Right cardiac atrium (tissue), 5 donors: ENCODE data around the gene SH3BP1. TPM values are rescaled to one million over a fixed set of nuclear protein-coding genes. Genes with fewer than 3 reads are reported as not detected.
"Not testable (repeated sequence)": the region's sequence is repeated elsewhere in the genome, so short reads cannot be mapped to it uniquely, and the experiment has no call there.

Experiments
- ATAC-seq, 2 donors: fragments of 200-7000 bp; cut with Tn5 transposase; one replicate each; pipeline versions ENCODE4 v1.8.0 to v1.9.1; 2020; ENCODE audit warnings: moderate library complexity in 2 of 2, mild to moderate bottlenecking in 1 of 2
- DNase-seq, 3 donors: peaks; one replicate each; pipeline ENCODE4 v3.0.0-alpha.2; 2020
- H3K27ac ChIP-seq: one replicate; pipeline ENCODE4 v1.5.1; 2013; ENCODE audit warnings: mild to moderate bottlenecking, low read length, control low read depth, moderate library complexity
- H3K27me3 ChIP-seq: one replicate; pipeline ENCODE4 v1.6.1; 2013; ENCODE audit not compliant: control insufficient read depth, insufficient read depth
- H3K4me1 ChIP-seq: one replicate; pipeline ENCODE4 v1.6.1; 2013; ENCODE audit warnings: low read length; ENCODE audit not compliant: control insufficient read depth, insufficient read depth
- H3K4me3 ChIP-seq: one replicate; pipeline ENCODE4 v1.5.1; 2013; ENCODE audit warnings: low read length, control low read depth
- H3K9me3 ChIP-seq: one replicate; pipeline ENCODE4 v1.6.1; 2013; ENCODE audit warnings: low read length; ENCODE audit not compliant: control insufficient read depth
- WGBS: extraction: QIAGEN DNeasy Blood & Tissue Kit; methylation state at CpG from one replicate; pipeline ENCODE4 v1.1.7; 2013; 5-methylcytosine and 5-hydroxymethylcytosine counted together
- intact Hi-C, 4 donors: fragments of 100-400 bp; cut with DNase I; formaldehyde crosslinking; loops; one replicate each; pipeline versions ENCODE4 v1.11.0 to v1.14.0; 2022 to 2023
- polyA plus RNA-seq: library from polyadenylated mRNA; stranded (reverse); fragments of 200-250 nt; gene quantifications from one replicate; pipeline ENCODE4 v1.2.3, GENCODE V29; 2013
- total RNA-seq, 4 donors: library from RNA; stranded (reverse); fragmentation: NEBNext Ultra II Directional; extraction: Animal tissue kit (Norgen Biotek cat#: 25700); gene quantifications; one replicate each; pipeline ENCODE4 v1.2.1, GENCODE V29; 2021
- donor health status: healthy with polysubstance abuse.
- donor health status: DM: no; HTN: yes; CAD: no.
- donor health status: DM: no; HTN: no; CAD: no.
- donor health status: DM: no; HTN: yes; CAD: no; lungs with severe emphysema.
- donor health status: DM: yes; HTN: yes; CAD: no.

SH3BP1 gene
- total and polyA plus RNA-seq, 5 donors = 1.4 to 4.8 (median 2.9) TPM

DNA sequence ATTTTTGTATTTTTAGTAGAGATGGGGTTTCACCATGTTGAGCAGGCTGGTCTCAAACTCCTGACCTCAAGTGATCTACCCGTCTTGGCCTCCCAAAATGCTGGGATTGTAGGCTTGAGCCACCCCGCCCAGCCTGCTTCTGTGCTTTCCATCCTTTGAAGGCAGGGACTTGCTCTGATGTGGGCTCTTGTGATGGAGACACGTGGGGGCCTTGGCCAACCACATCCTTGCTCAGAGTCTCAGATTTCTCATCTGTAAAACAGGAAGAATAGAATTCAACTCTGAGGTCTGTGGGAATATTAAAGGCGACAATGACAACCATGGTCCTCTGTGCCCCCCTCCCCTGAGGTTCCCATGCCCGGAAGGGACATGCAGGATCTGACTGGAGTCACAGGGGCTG, 34.6 kb upstream of the SH3BP1 start:
- ATAC-seq (no peak), DNase-seq (no peak)
- Histone ChIP-seq H3K4me3 (no peak overlapping the region), H3K27me3 (no peaks in the 10 kb centered on the region), H3K4me1 (peaks cover 3% of the 10 kb centered on the region), H3K27ac (no peak overlapping the region), H3K9me3 (no peaks in the 10 kb centered on the region)
- intact Hi-C loops = no loop called here
- WGBS = 61% methylated on average over 5 of the region's 5 CpGs

DNA sequence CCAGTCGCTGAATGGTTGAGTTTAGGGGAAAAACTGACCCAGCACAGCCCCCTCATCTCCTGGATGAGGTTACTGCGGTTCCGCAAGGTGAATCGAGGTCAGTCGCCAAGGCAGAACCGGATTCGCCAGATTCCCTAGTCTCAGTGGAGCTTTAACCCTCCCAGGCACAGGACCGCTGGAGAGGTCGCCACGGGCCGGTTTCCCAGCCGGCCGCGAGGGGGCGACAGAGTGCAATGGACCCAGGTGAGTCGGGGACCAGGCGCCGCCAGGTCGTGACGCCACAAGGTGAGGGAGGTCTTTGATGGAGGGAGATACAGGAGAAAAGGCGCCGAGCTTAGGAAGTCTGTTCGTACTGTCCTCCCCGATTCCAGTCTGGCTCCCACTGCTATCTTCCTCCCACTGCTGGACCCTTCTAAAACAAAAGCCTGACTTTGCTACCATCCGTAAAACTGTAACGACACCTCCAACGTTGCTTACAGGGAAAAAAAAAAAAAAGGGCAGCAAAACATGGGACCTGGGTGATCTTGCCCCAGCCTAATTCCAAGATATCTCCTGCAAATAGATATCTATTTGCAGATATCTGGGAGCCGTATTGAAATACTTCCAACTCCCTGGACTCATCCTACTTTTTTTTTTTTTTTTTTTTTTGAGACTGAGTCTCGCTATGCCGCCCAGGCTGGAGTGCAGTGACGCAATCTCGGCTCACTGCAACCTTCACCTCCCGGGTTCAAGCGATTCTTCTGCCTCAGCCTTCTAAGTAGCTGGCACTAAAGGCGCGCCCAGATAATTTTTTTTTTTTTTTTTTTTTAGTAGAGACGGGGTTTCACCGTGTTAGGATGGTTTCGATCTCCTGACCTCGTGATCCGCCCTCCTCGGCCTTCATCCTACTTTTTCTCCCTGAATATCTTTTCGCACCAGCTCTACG, 32.2 kb upstream of the SH3BP1 start:
- ATAC-seq = peak; percentile 9 to 10
- H3K4me3 ChIP-seq = peak overlapping the region; percentile 90

DNA sequence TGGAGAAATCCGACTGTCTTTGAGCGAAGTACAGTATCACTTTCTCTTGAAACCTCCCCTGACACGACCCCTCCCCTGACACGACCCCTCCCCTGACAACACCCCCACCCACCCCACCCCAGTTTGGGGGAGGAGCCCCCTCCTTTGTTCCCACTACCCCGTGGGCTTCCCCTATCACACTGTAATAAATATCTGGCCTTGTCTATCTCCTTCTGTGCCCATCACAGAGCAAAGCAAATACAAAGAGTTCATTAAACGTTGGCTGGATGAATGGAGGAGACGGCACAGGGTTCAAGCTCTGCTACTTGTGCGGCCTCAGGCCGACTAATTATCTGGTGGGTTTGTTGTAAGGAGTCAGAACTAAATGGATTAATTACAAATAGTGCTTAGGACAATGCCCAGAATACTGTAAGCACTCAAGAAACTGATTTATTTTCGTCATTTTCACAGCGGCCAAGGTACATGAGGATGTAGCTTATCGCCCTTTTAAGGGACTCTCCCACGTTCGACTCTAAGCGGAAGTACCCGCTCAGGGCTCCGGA, 31.5 kb upstream of the SH3BP1 start:
- WGBS = 2% methylated on average over 17 of the region's 17 CpGs
- H3K27me3 ChIP-seq = no peaks in the 10 kb centered on the region
- peak in 1 of 2 donors; percentile 2 for ATAC-seq

More for the DNA sequence above, 32.2 kb upstream of the SH3BP1 start:
- Histone ChIP-seq H3K27ac (no peak overlapping the region), H3K4me1 (peaks cover 4% of the 10 kb centered on the region), H3K27me3 (no peaks in the 10 kb centered on the region), H3K9me3 (no peaks in the 10 kb centered on the region)
- 3% methylated on average over 44 of the region's 44 CpGs for WGBS
- peak; percentile 73 to 92 (median 90) for DNase-seq
- intact Hi-C loops = no loop called here

GRCh38 chr22:37608477-37609239, 30.8 kb upstream of the SH3BP1 start, which contains the start of gene GGA1:
GGA1 (plus strand) TSS chr22:37608834; CDS start chr22:37608861, 27 bp downstream.
- DNase-seq = peak; percentile 97 to 98 (median 98)
- ATAC-seq = peak; percentile 93 to 94
- peak within 1 kb of the TSS; percentile 95 for H3K27ac ChIP-seq
- WGBS = under 1% methylated on average over 82 of the region's 82 CpGs
- no peaks in the 10 kb centered on the region for H3K27me3 ChIP-seq
- peak within 1 kb of the TSS; percentile 90 for H3K4me3 ChIP-seq
- intact Hi-C loops = no loop called here
- H3K4me1 ChIP-seq = peaks cover 4% of the 10 kb centered on the region
- H3K9me3 ChIP-seq = no peaks in the 10 kb centered on the region

More for the DNA sequence above, 31.5 kb upstream of the SH3BP1 start:
- no peaks in the 10 kb centered on the region for H3K9me3 ChIP-seq
- peaks cover 4% of the 10 kb centered on the region for H3K4me1 ChIP-seq
- H3K27ac ChIP-seq = peak overlapping the region; percentile 95
- H3K4me3 ChIP-seq = peak overlapping the region; percentile 90
- intact Hi-C loops = no loop called here
- DNase-seq = no peak

DNA sequence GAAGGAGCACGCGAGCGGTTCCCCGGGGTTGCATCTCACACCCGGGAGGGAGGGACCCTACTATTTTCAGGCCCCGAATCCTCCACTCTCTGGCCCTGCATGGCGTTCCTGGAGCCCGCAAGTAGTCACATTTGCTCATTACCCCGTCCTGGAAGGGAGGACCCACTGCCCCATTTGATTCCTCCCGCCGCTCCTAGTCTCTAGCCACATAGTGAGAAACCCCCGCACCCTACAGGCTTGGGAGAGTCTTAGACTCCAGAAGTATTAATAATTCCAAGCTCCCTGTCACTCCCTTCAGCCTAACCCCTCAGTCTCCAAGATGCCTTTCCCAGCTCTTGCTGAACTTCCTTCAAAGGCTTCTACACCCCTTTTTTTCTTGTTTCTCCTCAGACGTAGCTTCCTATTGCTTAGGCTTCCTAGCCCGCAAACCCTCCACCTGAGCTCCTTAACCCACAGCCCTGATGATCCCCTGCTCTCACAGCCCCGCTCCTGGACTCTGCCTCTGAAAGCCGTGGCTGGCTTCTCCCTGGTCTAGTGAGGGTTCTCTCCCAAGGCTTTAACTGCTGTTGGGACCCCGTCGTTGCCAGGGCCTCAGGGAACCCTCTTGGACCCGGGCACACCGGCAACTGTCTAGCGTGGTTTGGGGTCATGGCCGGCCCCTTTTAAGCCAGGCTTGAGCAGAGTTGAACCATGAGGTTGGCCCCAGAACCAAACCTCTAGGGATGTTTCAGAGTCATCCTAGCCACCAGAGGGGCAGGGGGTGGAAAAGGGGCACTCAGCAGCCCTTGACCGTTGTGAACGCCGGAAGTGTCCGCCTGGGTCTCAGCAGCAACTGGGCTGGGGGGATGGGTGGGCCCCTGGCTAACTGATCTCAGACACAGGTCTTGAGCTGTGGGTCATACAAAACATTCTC, 30.0 kb upstream of the SH3BP1 start:
- peak in 1 of 3 donors; percentile 62 for DNase-seq
- peak in 1 of 2 donors; percentile 0 for ATAC-seq
- Histone ChIP-seq H3K4me1 (peaks cover 4% of the 10 kb centered on the region), H3K9me3 (no peaks in the 10 kb centered on the region), H3K4me3 (peak overlapping the region; percentile 90), H3K27me3 (no peaks in the 10 kb centered on the region), H3K27ac (peak overlapping the region; percentile 86)
- intact Hi-C loops = no loop called here
- 12% methylated on average over 26 of the region's 26 CpGs for WGBS

GRCh38 chr22:37610153-37610475, 29.4 kb upstream of the SH3BP1 start:
- DNase-seq = not testable (repeated sequence)

GRCh38 chr22:37610480-37611129, 28.9 kb upstream of the SH3BP1 start:
- peak in 1 of 3 donors; percentile 61 for DNase-seq
- Histone ChIP-seq H3K27ac (no peak overlapping the region), H3K4me1 (peaks cover 4% of the 10 kb centered on the region), H3K4me3 (no peak overlapping the region), H3K9me3 (no peaks in the 10 kb centered on the region), H3K27me3 (no peaks in the 10 kb centered on the region)
- intact Hi-C loops = no loop called here
- no peak for ATAC-seq
- WGBS = 77% methylated on average over 15 of the region's 15 CpGs

More at GRCh38 chr22:37610153-37610475, 29.4 kb upstream of the SH3BP1 start:
- H3K27me3 ChIP-seq, H3K27ac ChIP-seq, H3K9me3 ChIP-seq, ATAC-seq, intact Hi-C loops, H3K4me1 ChIP-seq, H3K4me3 ChIP-seq: not testable (repeated sequence)
- 76% methylated on average over 3 of the region's 3 CpGs for WGBS

DNA sequence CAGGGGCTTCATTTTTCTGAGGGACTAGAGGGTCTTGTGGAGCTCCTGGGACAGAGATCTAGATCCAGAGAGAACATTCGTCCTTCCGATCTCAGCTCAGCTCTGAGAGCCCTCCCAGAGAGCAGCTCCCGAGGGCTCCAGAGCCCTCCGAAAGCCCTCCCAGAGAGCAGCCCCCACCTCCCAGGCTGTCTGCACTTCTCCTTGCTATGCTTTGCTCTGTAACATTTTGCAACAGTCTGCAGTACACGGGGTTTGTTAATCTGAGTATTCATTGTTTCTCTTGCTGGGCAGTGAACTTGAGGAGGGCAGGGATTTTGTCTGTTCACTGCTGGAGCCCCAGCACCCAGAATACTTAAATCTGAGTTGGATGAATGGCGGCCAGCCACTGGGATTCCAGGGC, 28.3 kb upstream of the SH3BP1 start:
- ATAC-seq = no peak
- H3K4me3 ChIP-seq = no peak overlapping the region
- no peak for DNase-seq
- H3K27ac ChIP-seq = no peak overlapping the region
- 59% methylated on average over 6 of the region's 6 CpGs for WGBS
- no peaks in the 10 kb centered on the region for H3K9me3 ChIP-seq
- H3K27me3 ChIP-seq = no peaks in the 10 kb centered on the region
- intact Hi-C loops = no loop called here
- H3K4me1 ChIP-seq = peaks cover 4% of the 10 kb centered on the region

GRCh38 chr22:37616201-37617083, 23.0 kb upstream of the SH3BP1 start:
- no peaks in the 10 kb centered on the region for H3K4me1 ChIP-seq
- intact Hi-C loops = no loop called here
- no peaks in the 10 kb centered on the region for H3K9me3 ChIP-seq
- no peak for DNase-seq
- ATAC-seq = peak in 1 of 2 donors; percentile 2
- no peak overlapping the region for H3K4me3 ChIP-seq
- WGBS = 91% methylated on average over 27 of the region's 27 CpGs
- no peak overlapping the region for H3K27ac ChIP-seq
- H3K27me3 ChIP-seq = no peaks in the 10 kb centered on the region
